ENCODE results near the gene NEU4. TPM values are rescaled to one million over a fixed set of nuclear protein-coding genes. Genes with fewer than 3 reads are reported as not detected.

Gene NEU4
- total and polyA plus RNA-seq, 7 donors, result 0.36 to 66.1 (median 9.9) TPM; not detected in 1

DNA sequence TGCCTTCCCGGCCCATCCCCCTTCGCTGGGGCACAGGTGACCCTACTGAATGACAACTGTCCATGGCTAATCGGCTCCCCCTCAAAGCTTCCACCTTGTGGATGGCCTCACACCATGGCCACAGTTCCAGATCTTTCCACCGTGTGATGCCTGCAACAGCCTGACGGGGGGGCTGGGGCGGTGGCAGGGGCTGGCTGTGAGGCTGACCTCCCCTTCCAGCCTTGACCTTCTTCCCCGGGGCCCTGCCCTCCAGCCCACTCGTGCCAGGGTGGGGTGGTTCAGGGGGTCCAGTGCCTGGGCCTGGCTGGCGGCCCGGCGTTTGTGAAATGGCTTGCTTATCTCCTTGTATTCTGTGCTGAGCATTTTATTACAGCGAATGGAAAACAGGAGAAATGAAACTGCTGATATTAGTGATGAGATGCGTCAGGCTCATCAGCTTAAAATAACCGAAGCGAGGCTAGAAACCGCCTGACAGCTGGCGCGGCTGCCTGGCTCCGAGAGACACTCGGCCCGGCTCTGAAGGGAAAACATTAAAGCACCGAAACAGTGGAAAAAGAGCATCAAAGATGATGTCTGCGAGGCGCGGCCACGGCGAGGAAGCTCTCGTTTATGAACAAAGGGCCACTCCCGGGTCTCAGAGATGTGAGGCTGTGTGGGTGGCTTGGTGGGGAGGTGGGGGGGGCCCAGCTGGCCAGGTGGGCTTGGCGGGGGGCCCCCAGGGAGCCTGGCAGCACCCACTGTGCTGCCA is 50.6 kb downstream of the NEU4 start:
- TF ChIP-seq POLR2AphosphoS5 (IDR thresholded peaks at IDR 0.05) (peak in 2 of 4 donors; percentile 21 to 31), EP300 (IDR thresholded peaks at IDR 0.05) (no peak), POLR2A (IDR thresholded peaks at IDR 0.05) (no peak)
- TF ChIP-seq, protein P1, sequence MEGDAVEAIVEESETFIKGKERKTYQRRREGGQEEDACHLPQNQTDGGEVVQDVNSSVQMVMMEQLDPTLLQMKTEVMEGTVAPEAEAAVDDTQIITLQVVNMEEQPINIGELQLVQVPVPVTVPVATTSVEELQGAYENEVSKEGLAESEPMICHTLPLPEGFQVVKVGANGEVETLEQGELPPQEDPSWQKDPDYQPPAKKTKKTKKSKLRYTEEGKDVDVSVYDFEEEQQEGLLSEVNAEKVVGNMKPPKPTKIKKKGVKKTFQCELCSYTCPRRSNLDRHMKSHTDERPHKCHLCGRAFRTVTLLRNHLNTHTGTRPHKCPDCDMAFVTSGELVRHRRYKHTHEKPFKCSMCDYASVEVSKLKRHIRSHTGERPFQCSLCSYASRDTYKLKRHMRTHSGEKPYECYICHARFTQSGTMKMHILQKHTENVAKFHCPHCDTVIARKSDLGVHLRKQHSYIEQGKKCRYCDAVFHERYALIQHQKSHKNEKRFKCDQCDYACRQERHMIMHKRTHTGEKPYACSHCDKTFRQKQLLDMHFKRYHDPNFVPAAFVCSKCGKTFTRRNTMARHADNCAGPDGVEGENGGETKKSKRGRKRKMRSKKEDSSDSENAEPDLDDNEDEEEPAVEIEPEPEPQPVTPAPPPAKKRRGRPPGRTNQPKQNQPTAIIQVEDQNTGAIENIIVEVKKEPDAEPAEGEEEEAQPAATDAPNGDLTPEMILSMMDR (IDR thresholded peaks at IDR 0.05), result peak in 1 of 4 experiments; percentile 18
- Histone ChIP-seq H3K9me3 (no peaks in the 10 kb centered on the region), H3K4me3 (peak overlapping the region in 2 of 4 donors; percentile 22 to 26), H3K27me3 (peaks cover under 1 to 49% (median 25%) of the 10 kb centered on the region in 3 donors), H3K4me1 (peaks cover 0 to 30% (median 19%) of the 10 kb centered on the region in 4 donors), H3K27ac (peak overlapping the region; percentile 8 to 79 (median 60)), H3K36me3 (no peaks in the 10 kb centered on the region)
- DNase-seq, result peak; percentile 81
- intact Hi-C loops (cut with DNase I), result no loop called here
- 5 to 23% methylated on average over 30 of the region's 30 CpGs for WGBS, 2 donors

DNA sequence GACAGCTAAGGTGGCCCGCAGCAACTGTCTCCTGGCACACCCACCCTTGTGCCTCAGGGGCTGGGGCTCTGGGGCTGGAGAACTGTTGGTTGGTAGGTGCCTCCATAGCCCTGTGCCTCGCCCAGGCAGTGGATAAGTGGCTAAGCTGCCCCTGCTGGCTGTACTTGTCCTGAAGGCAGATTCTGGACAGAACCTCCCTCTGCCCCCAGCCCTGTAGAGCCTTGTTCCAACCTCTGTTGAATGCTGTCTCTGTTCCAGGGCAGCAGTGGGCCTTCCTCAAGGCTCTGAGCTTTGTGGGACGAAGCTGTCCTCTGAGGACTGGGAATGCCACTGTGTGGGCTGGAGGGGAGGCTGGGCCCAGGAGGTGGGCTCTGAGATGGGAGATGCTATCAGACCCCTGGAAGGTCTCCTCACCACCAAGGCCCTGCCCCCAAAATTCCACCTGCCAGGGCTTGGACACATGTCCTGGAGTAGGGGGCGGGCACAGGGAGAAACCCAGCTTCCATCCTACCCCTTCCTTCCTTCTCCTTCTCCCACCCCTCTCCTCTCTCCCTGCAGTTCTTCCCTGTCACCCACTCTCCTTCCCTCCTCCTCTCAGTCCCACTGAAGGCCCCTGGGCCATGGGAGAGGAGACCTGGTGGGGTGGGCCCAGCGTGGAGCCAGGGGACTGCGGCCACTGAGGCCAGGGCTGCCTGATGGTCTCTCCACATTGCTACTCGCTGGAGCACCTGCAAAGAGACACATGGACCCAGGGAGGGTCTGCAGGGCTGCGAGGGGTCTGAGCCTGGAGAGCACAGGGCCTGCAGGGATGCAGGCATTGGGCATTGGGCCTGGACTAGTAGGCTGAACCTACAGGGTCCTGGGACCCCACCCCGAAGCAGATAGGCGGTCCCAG is 51.4 kb downstream of the NEU4 start:
- peak overlapping the region; percentile 8 to 79 (median 60) for H3K27ac ChIP-seq
- peaks cover 0 to 30% (median 19%) of the 10 kb centered on the region in 4 donors for H3K4me1 ChIP-seq
- peak; percentile 63 for DNase-seq
- WGBS, 2 donors, result 78 to 80% methylated on average over 10 of the region's 10 CpGs
- peak overlapping the region in 2 of 4 donors; percentile 22 to 26 for H3K4me3 ChIP-seq
- intact Hi-C loops (cut with DNase I), result no loop called here
- H3K9me3 ChIP-seq, result no peaks in the 10 kb centered on the region
- H3K27me3 ChIP-seq, result peaks cover 3 to 57% (median 33%) of the 10 kb centered on the region in 3 donors
- H3K36me3 ChIP-seq, result no peaks in the 10 kb centered on the region
- TF ChIP-seq POLR2AphosphoS5 (IDR thresholded peaks at IDR 0.05) (no peak), EP300 (IDR thresholded peaks at IDR 0.05) (no peak)

DNA sequence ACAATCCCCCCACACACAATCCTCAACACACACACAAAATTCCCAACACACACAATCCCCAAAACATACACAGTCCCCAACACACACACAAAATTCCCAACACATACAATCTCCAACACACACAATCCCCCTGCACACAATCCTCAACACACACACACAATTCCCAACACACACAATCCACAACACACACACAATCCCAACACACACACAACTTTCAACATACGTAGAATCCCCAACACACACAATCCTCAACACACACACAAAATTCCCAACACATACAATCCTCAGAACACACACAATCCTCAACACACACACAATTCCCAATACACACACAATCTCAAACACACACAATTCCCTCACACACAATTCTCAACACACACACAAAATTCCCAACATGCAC is 52.3 kb downstream of the NEU4 start:
- Histone ChIP-seq H3K4me3 (no peak overlapping the region), H3K4me1 (peaks cover 0 to 30% (median 19%) of the 10 kb centered on the region in 4 donors), H3K27me3 (peaks cover 3 to 65% (median 41%) of the 10 kb centered on the region in 3 donors), H3K36me3 (no peaks in the 10 kb centered on the region), H3K27ac (no peak overlapping the region), H3K9me3 (no peaks in the 10 kb centered on the region)
- 95 to 98% methylated on average over 1 of the region's 1 CpG for WGBS, 2 donors
- no peak for TF ChIP-seq POLR2A (IDR thresholded peaks at IDR 0.05)
- no peak for TF ChIP-seq EP300 (IDR thresholded peaks at IDR 0.05)
- TF ChIP-seq, protein P1 (IDR thresholded peaks at IDR 0.05), result no peak
- TF ChIP-seq POLR2AphosphoS5 (IDR thresholded peaks at IDR 0.05), result no peak
- no peak for DNase-seq
- intact Hi-C loops (cut with DNase I), result no loop called here

DNA sequence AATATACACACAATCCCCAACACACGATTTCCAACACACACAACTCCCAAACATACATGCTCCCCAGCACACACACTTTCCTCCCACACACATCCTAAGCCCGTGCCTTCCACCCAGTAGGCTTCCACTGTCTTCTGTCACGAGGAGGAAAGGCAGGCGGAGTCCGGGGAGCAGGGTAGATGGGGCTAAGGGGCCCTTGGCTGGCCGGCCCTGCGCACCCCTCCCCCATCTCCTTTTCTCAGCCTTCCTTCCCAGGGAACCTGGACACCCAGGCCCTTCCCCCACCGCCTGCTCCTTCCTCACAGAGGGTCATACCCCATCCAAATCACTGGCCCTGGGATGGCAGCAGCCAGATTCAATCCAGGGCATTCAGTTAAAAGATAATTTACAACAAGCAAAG is 53.1 kb downstream of the NEU4 start:
- TF ChIP-seq POLR2AphosphoS5 (IDR thresholded peaks at IDR 0.05) (no peak), POLR2A (IDR thresholded peaks at IDR 0.05) (no peak), EP300 (IDR thresholded peaks at IDR 0.05) (no peak)
- TF ChIP-seq, protein P1 (IDR thresholded peaks at IDR 0.05), result no peak
- Histone ChIP-seq H3K27me3 (peaks cover 10 to 74% (median 48%) of the 10 kb centered on the region in 3 donors), H3K36me3 (no peaks in the 10 kb centered on the region), H3K4me1 (peaks cover 0 to 30% (median 19%) of the 10 kb centered on the region in 4 donors), H3K9me3 (no peaks in the 10 kb centered on the region), H3K27ac (no peak overlapping the region), H3K4me3 (no peak overlapping the region)
- intact Hi-C loops (cut with DNase I), result no loop called here
- DNase-seq, result no peak
- 82 to 84% methylated on average over 8 of the region's 8 CpGs for WGBS, 2 donors

Data from sigmoid colon (tissue), 7 donors.